RKO (cell line): ENCODE data around the gene RCSD1.
"Not testable (repeated sequence)": the region's sequence is repeated elsewhere in the genome, so short reads cannot be mapped to it uniquely, and the experiment has no call there.

ENCODE experiments used
- DNase-seq: peaks from one replicate; pipeline ENCODE4 v3.0.0-alpha.2; 2016; ENCODE audit warnings: low spot score

RCSD1 gene

GRCh38 chr1:167629681-167630567 lies at the start of gene RCSD1:
TSS of gene RCSD1 (plus strand) at chr1:167630232. CDS start at chr1:167630424, 192 bp downstream.
- DNase-seq, result no peak

DNA sequence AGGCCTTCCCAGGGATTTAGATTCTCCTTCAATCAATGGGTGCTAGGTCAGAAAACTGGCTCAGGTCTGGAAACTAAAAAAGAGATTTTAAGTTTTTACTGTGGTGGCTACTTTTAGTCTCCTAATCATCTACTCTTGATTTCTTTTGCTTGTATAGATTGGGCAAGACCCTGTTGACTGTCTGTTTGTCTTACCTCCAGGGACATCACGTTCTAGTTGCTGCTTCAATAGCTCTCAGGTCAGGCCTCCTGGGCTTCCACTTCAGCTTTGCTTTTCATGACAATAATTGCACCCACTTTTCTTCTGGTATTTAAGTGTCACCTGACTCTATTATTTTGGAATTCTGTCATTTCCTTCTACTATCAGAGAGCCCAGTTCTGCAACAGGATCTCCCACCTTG lies 48.0 kb upstream of the RCSD1 start:
- no peak for DNase-seq

DNA sequence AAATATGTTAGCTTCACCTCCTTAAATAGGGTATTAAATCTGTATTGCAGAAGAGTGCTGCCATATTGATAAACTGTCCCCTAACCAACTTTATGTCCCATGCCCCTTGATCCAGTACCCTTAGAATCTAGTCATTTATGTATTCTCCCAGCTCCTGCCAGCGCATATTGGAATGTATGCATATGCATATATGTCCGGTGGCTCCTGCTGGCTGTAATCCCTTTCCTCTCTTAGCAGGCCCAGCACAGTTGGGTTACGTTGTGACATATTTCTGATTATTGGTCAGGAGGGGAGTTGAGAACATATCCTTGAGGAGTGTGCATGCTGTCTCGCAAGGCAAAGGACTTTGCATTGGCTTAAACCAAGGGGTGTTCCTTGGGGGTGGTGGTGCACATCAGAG lies 47.3 kb upstream of the RCSD1 start:
- no peak for DNase-seq

- no peak for DNase-seq
These were observed 45.5 kb upstream of the RCSD1 start for GRCh38 chr1:167584581-167584980.

DNA sequence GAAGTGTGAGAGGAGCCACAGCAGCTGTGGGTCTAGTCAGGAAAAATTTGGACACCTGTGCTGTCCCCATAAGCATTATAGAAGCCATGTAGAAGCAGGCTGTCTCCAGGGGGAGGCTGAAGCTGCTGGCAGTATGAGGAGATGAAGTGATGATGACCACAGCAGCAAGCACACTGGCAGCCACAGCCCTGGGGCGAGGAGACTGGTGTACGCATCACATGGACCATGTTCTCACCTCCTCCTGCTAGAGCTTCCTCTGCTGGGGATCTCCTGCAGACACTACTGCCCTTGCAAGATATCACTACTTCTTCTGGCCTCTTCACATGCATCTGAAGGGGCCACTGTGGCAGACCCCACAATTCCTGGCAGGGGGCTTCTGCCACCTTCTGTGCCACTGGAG lies 42.7 kb upstream of the RCSD1 start:
- no peak for DNase-seq

GRCh38 chr1:167587872-167588271 lies 42.2 kb upstream of the RCSD1 start:
- DNase-seq, result no peak

DNA sequence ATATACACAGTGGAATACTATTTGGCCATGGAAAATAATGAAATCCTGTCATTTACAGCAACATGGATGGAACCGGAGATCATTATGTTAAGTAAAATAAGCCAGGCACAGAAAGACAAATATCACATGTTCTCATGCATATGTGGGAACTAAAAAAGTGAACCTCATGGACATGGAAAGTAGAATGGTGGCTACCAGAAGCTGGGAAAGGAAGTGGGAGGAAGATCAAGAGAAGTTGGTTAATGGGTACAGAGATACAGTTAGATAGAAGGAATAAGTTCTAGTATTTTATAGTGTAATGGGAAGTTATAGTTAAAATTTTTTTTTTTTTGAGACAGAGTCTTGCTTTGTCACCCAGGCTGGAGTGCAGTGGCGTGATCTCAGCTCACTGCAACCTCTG lies 41.7 kb upstream of the RCSD1 start:
- DNase-seq, result no peak

- no peak for DNase-seq
These were observed 37.6 kb upstream of the RCSD1 start for GRCh38 chr1:167592475-167592874.

DNA sequence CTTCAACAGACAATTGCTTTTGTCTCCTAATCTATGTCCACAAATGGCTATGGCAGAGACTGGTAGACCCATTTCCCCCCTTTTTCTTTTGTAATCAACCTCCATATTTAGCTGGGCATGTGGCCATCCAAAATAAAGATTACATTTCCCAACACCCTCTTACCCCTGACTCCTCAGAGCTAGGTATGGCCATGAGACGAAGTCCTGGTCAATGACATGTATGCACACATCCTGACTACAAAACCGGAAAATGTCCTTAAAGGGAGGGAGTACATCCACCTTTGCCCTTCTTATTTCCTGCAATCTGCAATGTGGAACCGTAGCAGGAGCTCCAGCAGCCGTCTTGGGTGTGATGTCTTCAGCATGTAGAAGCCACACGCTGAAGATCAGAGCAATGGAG lies 36.2 kb upstream of the RCSD1 start:
- no peak for DNase-seq

GRCh38 chr1:167594822-167595221 lies 35.2 kb upstream of the RCSD1 start:
- DNase-seq, result no peak

DNA sequence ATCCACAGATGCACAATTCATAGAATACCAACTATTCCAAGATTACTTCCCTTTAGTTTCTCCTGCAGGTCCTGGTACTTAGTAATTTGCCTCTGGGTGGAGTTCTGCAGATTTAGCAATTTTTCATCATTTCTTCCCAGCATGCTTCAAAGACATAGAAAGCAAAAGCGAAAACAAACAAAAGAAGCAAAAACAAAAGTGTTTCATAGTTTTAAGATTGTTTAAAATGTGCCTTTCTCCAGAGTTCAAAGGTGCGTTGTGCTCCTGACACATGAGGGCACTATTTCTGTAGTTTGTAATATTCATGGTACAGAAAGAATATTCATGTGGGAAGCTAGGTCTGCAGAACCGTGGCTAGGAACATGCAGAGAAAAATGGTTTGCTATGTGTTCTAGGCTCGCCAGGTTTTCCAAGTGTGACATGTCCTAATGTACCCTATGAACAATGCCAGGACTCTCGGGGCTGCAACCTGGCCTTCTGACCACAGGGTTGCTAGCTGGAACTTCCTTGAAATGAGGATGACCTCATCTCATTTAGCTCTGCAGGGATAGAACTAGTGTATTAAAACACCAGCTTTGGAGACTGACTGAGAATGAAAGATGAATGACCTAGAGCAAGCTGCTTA lies 30.0 kb upstream of the RCSD1 start:
- peak; percentile 36 for DNase-seq

- DNase-seq, result no peak
These were observed 28.3 kb upstream of the RCSD1 start for GRCh38 chr1:167601442-167602383.

- DNase-seq, result no peak
These were observed 27.2 kb upstream of the RCSD1 start for GRCh38 chr1:167602840-167603239.

DNA sequence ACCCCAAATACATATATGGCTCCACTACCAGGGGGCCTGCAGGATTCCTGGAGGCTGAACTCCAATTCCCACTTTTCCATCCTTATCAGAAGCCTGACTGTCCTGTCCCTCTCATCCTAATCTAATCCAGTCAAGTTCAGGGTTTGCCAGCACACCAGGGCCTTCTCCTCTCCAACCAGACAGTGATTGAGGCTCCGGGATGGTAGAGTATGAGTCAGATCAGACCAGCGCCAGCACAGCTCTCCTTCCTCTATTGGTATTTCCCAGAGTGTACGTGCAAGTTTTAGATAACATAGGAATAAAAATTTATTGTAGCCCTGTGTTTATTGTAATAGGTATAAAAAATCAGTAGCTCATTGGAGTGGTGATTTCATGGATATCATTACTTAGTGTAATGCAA lies 24.5 kb upstream of the RCSD1 start:
- no peak for DNase-seq

- DNase-seq, result no peak
These were observed 18.0 kb upstream of the RCSD1 start for GRCh38 chr1:167611983-167612382.

- no peak for DNase-seq
These were observed 17.2 kb upstream of the RCSD1 start for GRCh38 chr1:167612587-167613385.

DNA sequence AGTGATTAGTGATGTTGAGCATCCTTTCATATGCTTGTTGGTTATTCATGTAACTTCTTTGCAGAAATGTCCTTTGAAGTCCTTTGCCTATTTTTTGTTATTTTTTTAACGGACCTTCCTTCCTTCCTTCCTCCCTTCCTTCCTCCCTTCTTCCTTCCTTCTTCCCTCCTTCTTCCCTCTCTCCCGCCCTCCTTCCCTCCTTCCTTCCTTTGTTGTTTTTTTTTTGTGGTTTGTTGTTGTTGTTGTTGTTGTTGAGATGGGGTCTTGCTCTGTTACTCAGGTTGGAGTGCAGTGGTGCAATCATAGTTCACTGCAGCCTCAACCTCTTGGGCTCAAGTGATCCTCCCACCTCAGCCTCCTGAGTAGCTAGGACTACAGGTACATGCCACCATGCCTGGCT lies 16.0 kb upstream of the RCSD1 start:
- DNase-seq, result not testable (repeated sequence)

DNA sequence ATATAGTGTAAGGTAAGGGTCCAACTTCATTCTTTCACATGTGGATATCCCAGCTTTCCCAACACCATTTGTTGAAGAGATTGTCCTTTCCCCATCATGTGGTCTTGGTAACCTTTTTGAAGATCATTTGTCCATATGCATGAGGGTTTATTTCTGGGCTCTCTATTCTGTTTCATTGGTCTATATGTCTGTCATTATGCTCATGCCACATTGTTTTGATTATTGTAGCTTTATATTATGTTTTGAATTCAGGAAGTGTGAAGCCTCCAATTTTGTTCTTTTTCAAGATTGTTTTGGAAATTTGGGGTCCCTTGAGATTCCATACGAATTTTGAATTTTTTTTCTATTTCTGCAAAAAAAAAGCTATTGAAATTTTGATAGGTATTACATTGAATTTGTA lies 15.2 kb upstream of the RCSD1 start:
- DNase-seq, result no peak

GRCh38 chr1:167616521-167616920 lies 13.5 kb upstream of the RCSD1 start:
- DNase-seq, result no peak

GRCh38 chr1:167617153-167618147 lies 12.6 kb upstream of the RCSD1 start:
- no peak for DNase-seq
